ENCODE measurements around the gene CTNNA3.
A peak's percentile ranks its signal among the peaks of the same experiment; 100 is the strongest.

CTNNA3 gene

DNA sequence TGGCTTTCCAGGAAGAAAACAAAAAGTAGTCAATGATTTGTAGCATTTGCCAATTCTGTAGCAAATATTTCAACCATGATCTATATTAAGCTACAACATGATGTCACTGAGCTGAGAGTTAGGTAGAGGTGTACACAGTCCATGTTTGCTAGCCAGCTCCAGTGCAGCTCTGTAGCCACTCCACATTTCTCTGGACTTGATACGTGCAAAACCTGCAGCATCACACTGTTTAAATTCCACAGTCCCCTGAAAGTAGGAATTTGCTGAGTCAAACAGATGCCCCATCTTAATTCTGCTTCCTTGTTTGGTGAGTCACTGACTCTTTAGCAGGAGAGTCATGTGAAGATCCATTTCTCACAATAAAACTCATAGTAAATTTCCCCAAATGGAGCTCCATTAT is 859.9 kb downstream of the CTNNA3 start:
- DNase-seq (ENCODE audit: low read depth in 1 of 2, low spot score in 1 of 2) = peak in 1 of 2 experiments; percentile 25
- in situ Hi-C loops (cut with HindIII; ENCODE audit: low pct_unique_long_range_greater_than_20kb, low sequenced_read_pairs) = no loop called here

DNA sequence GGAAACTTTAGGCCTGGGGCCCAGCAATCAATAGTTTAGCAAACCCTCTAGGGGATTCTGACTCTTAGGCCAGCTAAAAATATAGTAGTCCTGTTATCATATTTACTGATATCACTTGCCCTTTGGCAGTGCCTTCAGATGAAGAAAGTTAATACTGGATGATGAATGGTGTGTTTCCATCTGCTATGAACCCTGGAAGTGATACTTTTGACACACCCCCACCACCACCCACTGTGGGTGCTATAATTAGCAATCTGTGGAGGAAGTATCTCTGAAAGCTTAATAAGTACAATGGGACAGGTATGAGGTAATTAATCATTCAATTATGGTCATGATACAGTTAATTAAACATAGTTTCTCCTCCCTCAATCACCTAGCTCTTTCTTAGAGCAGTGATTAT is 860.6 kb downstream of the CTNNA3 start:
- no peak for DNase-seq (ENCODE audit: low read depth in 1 of 2, low spot score in 1 of 2)
- in situ Hi-C loops (cut with HindIII; ENCODE audit: low pct_unique_long_range_greater_than_20kb, low sequenced_read_pairs) = no loop called here

More for the DNA sequence above, 859.9 kb downstream of the CTNNA3 start:
- TF ChIP-seq JUND (IDR thresholded peaks at IDR 0.05; ENCODE audit: low read depth) = no peak

DNA sequence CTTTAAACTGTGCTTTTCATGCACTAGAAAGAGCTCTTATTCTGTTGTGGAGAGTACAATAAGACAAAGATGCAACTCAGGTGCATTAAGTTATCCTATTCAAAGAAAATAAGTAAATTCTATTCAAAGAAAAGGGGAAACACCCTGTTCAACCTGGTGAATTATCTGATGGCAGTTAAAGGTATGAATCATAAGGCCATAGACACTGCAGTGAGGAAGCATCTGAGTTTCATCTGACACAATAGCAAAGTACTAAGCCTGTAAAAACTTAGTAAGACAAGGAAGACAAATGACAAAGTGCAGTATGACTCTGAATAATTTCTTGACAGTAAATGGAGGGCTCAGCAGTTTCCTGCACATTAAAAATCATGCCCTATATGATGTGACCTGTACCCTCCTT is 861.2 kb downstream of the CTNNA3 start:
- TF ChIP-seq JUND (IDR thresholded peaks at IDR 0.05; ENCODE audit: low read depth) = no peak
- in situ Hi-C loops (cut with HindIII; ENCODE audit: low pct_unique_long_range_greater_than_20kb, low sequenced_read_pairs) = no loop called here
- no peak for DNase-seq (ENCODE audit: low read depth in 1 of 2, low spot score in 1 of 2)

More for the DNA sequence above, 860.6 kb downstream of the CTNNA3 start:
- no peak for TF ChIP-seq JUND (IDR thresholded peaks at IDR 0.05; ENCODE audit: low read depth)

DNA sequence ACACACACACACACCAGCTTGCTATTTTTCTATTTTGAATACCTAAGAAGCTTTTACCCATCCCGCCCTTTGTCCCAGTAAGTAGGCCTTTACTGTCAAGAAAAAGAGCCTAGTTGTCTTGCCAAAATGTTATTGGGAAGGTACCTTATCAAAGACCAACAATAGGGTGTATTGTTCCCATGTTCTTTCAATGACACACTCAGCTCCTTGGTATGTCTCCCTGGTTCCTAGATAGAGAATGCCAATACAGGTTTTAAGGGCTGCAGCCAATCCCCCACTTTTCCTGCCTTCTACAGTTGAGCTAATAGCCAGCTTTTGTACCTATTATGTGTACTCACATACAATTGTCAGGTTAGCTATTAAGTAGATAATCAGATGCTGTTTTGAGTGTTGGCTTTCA is 862.1 kb downstream of the CTNNA3 start:
- DNase-seq (ENCODE audit: low read depth in 1 of 2, low spot score in 1 of 2) = no peak
- no peak for TF ChIP-seq JUND (IDR thresholded peaks at IDR 0.05; ENCODE audit: low read depth)
- in situ Hi-C loops (cut with HindIII; ENCODE audit: low pct_unique_long_range_greater_than_20kb, low sequenced_read_pairs) = no loop called here

GRCh38 chr10:66832781-66833422 is 863.1 kb downstream of the CTNNA3 start:
- in situ Hi-C loops (cut with HindIII; ENCODE audit: low pct_unique_long_range_greater_than_20kb, low sequenced_read_pairs) = no loop called here
- DNase-seq (ENCODE audit: low read depth in 1 of 2, low spot score in 1 of 2) = no peak
- TF ChIP-seq JUND (IDR thresholded peaks at IDR 0.05; ENCODE audit: low read depth) = no peak

- in situ Hi-C loops (cut with HindIII; ENCODE audit: low pct_unique_long_range_greater_than_20kb, low sequenced_read_pairs) = no loop called here
Observed at GRCh38 chr10:66828957-66829356, 867.0 kb downstream of the CTNNA3 start.

GRCh38 chr10:66827353-66827752 is 868.6 kb downstream of the CTNNA3 start:
- in situ Hi-C loops (cut with HindIII; ENCODE audit: low pct_unique_long_range_greater_than_20kb, low sequenced_read_pairs) = no loop called here
- TF ChIP-seq JUND (IDR thresholded peaks at IDR 0.05; ENCODE audit: low read depth) = no peak
- DNase-seq (ENCODE audit: low read depth in 1 of 2, low spot score in 1 of 2) = no peak

More at GRCh38 chr10:66828957-66829356, 867.0 kb downstream of the CTNNA3 start:
- no peak for TF ChIP-seq JUND (IDR thresholded peaks at IDR 0.05; ENCODE audit: low read depth)
- DNase-seq (ENCODE audit: low read depth in 1 of 2, low spot score in 1 of 2) = no peak

DNA sequence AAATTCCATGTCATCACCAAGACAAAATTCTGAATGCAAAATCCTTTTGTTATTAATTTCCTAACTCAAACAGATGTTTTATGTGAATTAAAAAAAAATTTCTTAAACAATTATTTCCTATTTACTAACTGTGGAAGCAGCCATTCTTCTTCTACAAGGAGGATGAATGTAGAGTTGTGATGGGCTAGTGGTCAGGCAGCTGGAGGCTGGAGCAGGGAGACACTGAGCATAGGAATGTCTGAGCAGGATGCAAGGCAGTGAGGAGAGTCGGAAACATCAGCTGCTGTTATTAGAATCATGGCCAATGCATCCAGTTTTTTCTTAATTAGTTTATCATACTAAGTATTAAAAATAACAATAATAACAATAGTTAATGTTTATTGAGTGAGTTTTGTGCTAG is 872.7 kb downstream of the CTNNA3 start:
- TF ChIP-seq JUND (IDR thresholded peaks at IDR 0.05; ENCODE audit: low read depth) = no peak
- DNase-seq (ENCODE audit: low read depth in 1 of 2, low spot score in 1 of 2) = no peak
- in situ Hi-C loops (cut with HindIII; ENCODE audit: low pct_unique_long_range_greater_than_20kb, low sequenced_read_pairs) = no loop called here

GRCh38 chr10:66822801-66823200 is 873.2 kb downstream of the CTNNA3 start:
- no peak for DNase-seq (ENCODE audit: low read depth in 1 of 2, low spot score in 1 of 2)
- no peak for TF ChIP-seq JUND (IDR thresholded peaks at IDR 0.05; ENCODE audit: low read depth)
- in situ Hi-C loops (cut with HindIII; ENCODE audit: low pct_unique_long_range_greater_than_20kb, low sequenced_read_pairs) = no loop called here

DNA sequence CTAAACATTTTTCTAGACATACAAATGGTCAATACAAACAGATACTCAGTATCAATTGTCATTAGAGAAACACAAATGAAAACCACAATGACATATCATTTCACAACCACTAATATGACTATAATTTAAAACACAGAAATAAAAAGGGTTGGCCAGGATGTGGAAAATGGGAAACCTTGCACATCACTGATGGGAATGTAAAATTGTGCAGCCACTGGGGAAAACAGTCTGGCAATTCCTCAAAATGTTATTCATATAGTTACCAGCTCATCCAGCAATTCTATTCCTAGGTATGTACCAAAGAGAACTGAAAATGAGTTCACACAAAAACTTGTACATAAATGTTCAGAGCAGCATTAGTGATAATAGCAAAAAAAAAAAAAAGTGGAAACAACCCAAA is 876.3 kb downstream of the CTNNA3 start:
- no peak for DNase-seq (ENCODE audit: low read depth in 1 of 2, low spot score in 1 of 2)
- in situ Hi-C loops (cut with HindIII; ENCODE audit: low pct_unique_long_range_greater_than_20kb, low sequenced_read_pairs) = no loop called here
- TF ChIP-seq JUND (IDR thresholded peaks at IDR 0.05; ENCODE audit: low read depth) = no peak

DNA sequence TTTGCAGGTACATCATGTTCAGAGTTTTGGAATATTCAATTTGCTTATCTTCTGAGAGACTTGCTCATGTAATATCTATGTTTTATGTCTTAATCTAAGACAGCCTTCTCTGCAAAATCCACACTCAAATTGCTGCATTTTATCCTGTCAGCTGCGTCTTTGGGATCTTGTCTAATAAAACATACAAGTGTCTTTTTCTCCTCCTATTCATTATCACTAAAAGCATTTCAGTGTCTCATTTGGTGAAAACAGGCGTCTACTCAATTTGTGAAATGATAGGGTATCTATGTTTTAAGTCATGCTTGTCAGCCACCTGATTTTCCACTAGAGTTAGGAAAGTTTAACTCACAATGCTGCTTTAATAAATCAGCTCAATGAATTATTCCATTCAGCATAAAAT is 882.9 kb downstream of the CTNNA3 start:
- DNase-seq (ENCODE audit: low read depth in 1 of 2, low spot score in 1 of 2) = no peak
- in situ Hi-C loops (cut with HindIII; ENCODE audit: low pct_unique_long_range_greater_than_20kb, low sequenced_read_pairs) = no loop called here
- TF ChIP-seq JUND (IDR thresholded peaks at IDR 0.05; ENCODE audit: low read depth) = no peak

DNA sequence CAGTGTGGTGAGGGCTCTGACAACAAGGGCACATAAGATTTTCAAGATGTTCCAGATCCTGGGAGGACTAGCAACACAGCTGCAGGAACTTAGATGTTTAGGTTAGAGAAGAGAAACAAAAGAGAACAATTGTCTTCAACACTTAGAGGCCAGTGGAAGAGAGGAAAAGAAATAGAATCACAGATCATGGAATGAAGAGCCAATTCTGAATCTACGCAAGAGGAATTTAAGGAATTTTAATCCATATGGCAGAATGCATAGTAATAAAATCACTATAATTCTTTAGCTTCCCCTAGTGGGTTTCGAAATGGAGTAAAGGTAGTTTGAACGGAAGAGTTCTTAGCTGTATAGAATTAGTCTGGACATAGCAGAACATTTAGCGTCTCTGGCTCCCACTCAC is 884.8 kb downstream of the CTNNA3 start:
- DNase-seq (ENCODE audit: low read depth in 1 of 2, low spot score in 1 of 2) = no peak
- in situ Hi-C loops (cut with HindIII; ENCODE audit: low pct_unique_long_range_greater_than_20kb, low sequenced_read_pairs) = no loop called here
- no peak for TF ChIP-seq JUND (IDR thresholded peaks at IDR 0.05; ENCODE audit: low read depth)

- no peak for DNase-seq (ENCODE audit: low read depth in 1 of 2, low spot score in 1 of 2)
- no peak for TF ChIP-seq JUND (IDR thresholded peaks at IDR 0.05; ENCODE audit: low read depth)
- in situ Hi-C loops (cut with HindIII; ENCODE audit: low pct_unique_long_range_greater_than_20kb, low sequenced_read_pairs) = no loop called here
Observed at GRCh38 chr10:66809402-66809801, 886.6 kb downstream of the CTNNA3 start.

- DNase-seq (ENCODE audit: low read depth in 1 of 2, low spot score in 1 of 2) = no peak
- TF ChIP-seq JUND (IDR thresholded peaks at IDR 0.05; ENCODE audit: low read depth) = no peak
- in situ Hi-C loops (cut with HindIII; ENCODE audit: low pct_unique_long_range_greater_than_20kb, low sequenced_read_pairs) = no loop called here
Observed at GRCh38 chr10:66805612-66806011, 890.4 kb downstream of the CTNNA3 start.
